GM18526 (cell line): Measurements from ENCODE around the gene SAP25.

Experiments
- POLR2A ChIP-seq: IDR thresholded peaks from 3 replicates; pipeline ENCODE4 v1.6.1; 2011; ENCODE audit not compliant: insufficient read length; ENCODE audit errors: extremely low read depth

SAP25 gene

DNA sequence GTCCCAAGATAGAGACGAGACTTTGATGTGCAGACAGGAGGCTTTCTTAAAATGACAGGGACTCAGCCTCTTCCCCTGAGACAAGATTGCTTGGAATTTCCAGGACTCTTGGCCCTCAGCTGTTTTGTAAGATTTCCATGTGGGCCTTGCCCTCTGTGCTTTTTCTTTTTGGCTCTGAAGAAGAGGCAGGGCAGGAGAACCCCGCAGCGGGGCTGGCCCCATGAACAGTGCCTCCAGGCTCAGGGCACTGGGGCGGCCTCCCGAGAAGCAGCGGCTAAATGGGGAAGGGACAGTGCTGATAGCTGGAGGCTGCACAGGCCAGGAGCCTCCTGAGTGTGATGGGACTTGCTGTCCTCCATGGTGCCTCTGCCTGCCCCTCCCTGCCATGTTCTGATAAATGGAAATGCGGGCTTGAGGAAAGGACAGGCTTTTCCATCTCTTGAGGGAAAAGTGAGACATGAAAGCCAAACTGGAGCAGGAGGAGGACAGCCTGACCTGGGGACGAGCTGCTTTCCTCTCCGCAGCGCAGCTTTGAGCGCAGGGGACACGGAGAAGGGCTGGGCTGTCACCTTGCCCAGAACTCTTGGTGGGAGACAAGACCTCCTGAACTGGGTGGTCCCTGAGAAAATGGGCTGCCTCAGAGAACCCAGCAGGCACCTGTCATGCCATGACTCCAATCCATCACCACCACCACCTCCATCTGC, 12.1 kb downstream of the SAP25 start:
- no peak for TF ChIP-seq POLR2A

DNA sequence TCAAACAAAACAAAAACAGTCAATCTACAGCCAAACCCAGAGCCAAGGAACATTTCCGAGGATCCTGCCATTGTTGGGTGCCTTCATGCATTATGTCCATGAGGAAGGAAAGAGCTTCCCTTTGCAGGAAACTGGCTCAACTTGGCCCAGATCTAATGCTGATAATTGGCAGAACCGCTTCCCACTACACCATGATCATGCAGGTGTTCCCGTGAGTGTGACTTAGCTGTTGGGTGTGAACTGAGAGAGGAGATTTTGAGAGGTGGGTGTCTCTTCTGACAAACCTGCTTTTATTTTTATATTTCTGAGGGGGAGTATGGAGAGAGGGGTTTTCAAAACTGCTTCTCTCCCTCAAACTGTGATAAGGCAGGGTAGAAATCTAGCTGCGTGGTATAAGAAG, 14.6 kb downstream of the SAP25 start:
- TF ChIP-seq POLR2A = no peak

- no peak for TF ChIP-seq POLR2A
Measured at GRCh38 chr7:100556541-100556940, 17.2 kb downstream of the SAP25 start.

DNA sequence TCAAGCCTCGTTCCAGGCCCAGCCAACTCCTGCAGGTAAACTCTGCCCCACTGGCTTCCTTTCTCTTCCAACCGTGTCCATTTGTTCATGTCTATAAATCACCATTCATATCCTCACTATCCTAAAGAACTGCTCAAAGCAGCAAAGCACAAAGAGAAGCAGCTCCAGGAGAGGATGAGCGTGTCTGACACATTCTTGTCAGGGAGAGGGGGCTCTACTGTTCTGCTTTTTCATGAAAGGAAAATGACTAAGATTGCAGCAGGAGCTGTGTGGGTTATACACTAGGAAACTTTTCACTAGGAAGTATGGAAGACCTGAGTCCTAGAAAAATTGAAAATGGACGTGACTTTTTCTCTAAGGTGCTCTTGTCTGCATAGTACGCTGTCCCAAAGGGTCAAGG, 18.0 kb downstream of the SAP25 start:
- no peak for TF ChIP-seq POLR2A

DNA sequence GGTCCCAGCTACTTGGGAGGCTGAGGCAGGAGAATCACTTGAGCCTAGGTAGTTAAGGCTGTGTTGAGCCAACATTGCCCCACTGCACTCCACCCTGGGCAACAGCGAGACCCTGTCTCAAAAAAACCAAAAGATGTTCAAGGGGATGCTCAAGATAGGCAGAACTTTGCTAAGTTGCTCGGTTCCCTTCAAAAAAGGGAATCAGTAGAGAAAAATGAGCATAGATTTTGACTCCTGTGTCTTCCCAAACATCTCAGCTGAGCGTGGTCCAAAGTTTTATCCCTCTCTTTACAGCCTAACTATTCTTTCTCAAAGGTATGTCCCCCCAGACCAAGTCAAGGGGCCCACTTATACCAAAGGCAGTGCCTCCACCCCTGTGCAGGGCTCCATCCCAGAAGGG, 20.7 kb downstream of the SAP25 start:
- TF ChIP-seq POLR2A = no peak

GRCh38 chr7:100552532-100552931, 21.2 kb downstream of the SAP25 start:
- no peak for TF ChIP-seq POLR2A

DNA sequence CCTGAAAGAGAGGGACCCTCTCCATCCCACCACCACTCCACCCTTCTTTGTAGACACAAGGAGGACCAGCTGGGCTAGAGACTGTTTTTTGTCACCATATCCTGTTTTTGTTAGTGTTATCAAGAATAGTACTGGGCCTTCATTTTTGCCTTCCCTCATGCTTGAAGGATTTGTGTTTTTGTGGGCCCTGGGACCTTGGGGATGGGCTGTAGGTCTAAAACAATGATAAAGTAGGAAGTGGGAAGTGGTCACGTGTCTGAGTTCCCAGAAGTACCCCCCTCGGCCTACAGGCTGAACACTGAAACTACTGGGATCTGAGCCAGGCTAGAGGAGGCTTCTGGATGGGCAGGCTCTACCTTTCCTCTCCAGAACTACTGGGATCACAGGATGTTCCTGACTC, 25.8 kb downstream of the SAP25 start:
- no peak for TF ChIP-seq POLR2A

GRCh38 chr7:100546926-100547800, 26.5 kb downstream of the SAP25 start:
- TF ChIP-seq POLR2A = no peak

DNA sequence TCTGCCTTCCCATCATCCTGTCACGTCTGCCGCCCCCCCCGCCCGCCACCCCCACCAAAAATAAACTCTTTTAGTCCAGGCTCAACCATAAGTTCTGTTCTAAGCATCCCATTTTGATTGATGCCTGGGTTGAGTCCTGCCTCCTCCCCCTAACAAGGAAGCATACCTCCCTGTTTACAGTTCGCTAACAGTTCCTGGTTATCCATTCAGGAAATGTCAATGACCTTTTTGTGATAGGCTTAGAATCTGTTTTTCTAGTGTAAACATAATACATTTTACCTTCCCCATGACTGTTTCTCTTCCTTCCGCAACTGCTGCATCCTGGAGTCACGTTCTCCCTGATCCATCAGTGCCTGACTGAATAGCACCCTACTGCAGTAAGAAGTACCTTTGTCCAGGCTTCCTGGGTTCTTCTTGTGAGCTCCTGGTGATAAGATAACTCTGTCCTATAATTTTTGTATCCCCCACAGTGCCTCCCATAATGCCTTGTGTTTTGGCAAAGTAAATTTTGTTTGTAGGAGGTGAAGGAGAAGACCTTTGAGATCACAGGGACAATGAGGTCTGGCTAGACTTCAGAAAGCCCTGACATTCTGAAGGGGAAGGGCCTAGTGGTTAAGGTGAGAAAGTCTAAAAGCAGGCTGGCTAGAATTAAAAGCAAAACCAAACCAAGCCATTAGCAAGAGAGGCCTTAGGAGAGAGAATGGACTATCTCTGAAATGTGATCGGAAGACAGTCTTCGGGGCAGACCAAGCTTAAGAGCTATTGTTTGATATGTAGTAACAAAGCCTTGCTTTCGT, 27.4 kb downstream of the SAP25 start:
- no peak for TF ChIP-seq POLR2A

DNA sequence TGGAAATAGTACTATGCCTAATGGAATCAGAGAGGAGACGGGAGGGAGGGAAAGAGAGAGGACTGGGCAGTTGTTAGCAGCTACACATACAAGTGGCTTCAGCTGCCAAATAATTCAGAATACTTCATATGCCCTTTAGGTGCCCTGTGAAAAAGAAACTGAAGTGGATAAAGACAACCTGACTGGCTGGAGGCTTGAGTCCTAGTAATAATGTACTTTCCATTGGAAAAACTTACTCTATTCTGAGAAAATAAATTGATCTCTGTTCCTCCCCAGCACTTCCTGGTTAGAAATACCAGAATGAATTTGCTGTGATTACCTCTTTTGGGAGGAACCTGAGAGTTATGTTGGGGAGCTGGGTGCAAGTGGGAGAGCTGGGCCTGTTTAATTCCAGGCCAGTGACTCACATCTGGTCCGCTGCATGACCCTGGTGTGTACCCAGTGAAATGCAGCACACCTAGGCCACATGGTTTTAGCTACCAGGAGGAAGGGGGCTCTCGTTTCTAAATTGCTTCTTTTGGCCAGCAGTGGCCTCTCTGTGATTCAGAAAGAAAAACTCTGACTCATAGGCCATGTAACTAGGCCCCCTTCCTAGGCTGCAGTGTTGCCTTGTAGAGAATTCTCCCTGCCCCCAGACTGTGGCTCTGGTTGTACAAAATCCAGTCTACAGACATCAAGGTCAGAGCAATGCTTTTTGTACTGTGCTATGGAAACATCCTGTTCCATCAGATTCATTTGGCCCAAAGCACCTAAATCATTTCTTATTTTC, 28.2 kb downstream of the SAP25 start:
- no peak for TF ChIP-seq POLR2A

DNA sequence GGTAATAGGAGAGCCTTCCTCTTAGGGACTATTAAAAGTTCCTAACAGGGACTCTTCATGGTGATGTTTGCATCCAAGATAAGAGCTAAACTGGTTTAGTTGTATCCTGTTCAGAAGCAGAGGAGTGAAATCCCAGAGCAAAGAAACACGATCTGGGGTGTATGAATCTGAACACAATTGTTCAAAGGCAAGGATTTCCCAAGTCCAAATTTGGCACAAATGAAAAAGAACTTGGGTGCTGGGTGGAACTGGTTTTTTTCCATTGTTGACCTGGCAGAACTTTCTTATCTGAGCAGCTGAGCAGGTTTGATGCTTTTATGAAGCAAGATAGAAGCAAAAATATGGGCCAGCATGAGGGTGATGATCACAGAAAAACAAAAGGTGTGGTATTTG, 28.7 kb downstream of the SAP25 start:
- no peak for TF ChIP-seq POLR2A

DNA sequence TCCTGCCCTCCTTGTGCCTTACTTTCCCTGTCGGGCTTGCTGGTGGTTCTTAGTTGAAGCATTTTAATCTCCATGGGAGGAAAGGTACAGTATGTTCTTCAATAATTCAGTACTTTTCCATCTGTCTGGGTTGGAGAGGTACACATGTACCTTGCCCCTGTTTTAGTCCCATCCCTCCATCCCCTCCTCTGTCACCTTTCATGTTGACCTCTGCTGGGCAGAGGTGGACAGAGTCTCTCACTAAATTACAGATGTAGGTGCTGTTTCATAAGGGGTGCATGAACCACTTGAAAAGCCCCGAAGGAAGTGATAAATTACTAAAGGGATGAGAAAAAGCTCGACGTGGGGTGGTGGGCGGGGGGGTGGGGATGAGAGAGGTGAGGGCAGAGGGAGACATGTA, 29.3 kb downstream of the SAP25 start:
- no peak for TF ChIP-seq POLR2A

DNA sequence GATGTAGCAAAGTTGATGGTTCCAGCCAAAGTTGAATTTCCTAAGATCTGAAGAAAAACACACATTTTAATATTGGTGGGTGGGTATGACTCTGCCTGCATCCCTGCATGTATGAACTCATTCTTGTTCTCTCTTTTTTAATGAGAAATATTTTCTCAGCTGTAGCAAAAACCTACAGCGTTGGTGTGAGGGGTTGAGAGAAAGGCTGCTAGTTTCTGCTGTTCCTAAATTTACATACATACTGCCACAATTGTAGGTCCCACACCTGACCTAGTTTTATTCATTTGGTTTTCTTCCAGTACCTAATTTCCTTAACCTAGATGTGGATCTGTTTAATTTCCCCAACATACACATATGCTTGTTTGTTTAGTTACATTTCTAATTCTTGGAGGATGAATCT, 30.1 kb downstream of the SAP25 start:
- TF ChIP-seq POLR2A = no peak

- no peak for TF ChIP-seq POLR2A
Measured at GRCh38 chr7:100540073-100540723, 33.5 kb downstream of the SAP25 start.
